GDM1 (cell line): ENCODE results near the gene SCLY.

ENCODE experiments used
- DNase-seq: peaks from one replicate; lab custom pipeline; 2025; lab: John Stamatoyannopoulos, UW

SCLY gene

GRCh38 chr2:238075397-238075796, 14.6 kb downstream of the SCLY start:
- DNase-seq: no peak

- DNase-seq: no peak
Observed at GRCh38 chr2:238077292-238077691, 16.5 kb downstream of the SCLY start.

GRCh38 chr2:238079874-238080327, 19.1 kb downstream of the SCLY start:
- DNase-seq: no peak

- DNase-seq: no peak
Observed at GRCh38 chr2:238080518-238080917, 19.7 kb downstream of the SCLY start.

DNA sequence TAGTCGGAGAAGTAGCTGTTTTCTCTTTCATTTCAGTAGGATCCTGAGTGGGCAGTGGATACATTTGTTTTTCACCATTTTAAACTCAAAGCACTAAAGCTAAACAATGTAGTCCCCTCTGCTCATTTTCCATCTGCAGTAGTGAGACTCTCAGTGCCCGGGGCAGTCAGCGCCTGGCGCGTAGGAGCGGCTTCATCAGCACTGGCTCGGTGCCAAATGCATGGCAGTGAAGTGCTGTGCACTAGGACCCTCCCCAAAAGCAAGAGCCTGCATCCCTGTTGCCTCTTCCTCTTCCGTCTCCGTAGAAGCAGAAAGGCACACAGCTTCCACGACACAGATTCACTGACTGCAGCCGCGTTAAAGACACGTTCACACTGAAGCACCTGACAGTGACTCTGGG, 20.3 kb downstream of the SCLY start:
- no peak for DNase-seq

DNA sequence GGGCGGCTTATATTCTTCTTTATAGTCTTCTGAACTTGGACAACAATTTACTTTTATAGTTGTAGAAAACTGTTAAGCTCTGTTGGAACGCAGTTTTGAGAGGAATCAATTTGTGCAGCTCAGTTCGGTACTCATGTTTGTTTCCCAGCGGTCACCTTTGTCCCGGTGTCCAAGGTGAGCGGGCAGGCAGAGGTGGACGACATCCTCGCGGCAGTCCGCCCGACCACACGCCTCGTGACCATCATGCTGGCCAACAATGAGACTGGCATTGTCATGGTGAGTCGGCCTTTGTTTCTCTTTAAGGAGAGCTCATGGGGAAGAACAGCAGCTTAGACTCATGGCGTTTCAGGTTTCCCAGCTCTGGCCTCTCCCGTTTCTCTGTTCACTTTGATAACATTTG, 20.8 kb downstream of the SCLY start:
- no peak for DNase-seq

- DNase-seq: no peak
Observed at GRCh38 chr2:238082151-238082550, 21.4 kb downstream of the SCLY start.

- no peak for DNase-seq
Observed at GRCh38 chr2:238082827-238083226, 22.0 kb downstream of the SCLY start.

DNA sequence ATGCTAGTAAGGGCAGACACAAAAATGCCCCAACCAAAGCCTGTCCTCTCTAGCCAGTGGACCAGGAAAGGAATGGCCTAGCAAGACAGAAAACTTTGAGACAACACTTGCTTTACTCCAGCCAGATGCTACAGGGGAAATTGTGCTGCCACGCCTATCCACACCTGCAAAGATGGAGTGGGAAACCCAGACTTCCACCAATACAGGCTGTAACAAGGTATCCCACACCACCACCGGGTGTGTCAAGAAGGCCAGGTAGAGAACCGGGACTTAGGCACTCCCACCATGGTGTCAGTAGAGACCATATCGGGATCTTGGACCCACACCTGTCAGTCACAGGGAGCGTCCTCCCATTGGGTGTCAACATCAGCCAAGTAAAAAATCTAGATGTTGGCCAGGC, 23.1 kb downstream of the SCLY start:
- no peak for DNase-seq

- DNase-seq: no peak
Observed at GRCh38 chr2:238084761-238085160, 24.0 kb downstream of the SCLY start.

DNA sequence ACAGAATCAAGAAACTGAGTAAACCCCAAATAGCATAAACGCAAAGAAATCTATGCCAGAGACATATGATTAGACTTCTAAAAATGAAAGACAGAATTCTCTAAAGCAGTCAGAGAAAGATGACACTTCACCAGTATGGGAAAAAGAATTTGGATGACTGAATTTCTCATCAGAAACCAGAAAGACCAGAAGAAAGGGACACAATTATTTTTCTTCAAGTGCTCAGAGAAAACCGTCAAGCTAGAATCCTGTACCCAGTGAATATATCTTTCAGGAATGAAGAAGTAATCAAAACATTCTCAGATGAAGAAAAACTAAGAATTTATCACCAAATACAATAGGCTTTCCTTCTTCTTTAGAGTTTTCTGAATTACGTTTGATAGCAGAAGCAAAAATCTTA, 25.1 kb downstream of the SCLY start:
- no peak for DNase-seq

DNA sequence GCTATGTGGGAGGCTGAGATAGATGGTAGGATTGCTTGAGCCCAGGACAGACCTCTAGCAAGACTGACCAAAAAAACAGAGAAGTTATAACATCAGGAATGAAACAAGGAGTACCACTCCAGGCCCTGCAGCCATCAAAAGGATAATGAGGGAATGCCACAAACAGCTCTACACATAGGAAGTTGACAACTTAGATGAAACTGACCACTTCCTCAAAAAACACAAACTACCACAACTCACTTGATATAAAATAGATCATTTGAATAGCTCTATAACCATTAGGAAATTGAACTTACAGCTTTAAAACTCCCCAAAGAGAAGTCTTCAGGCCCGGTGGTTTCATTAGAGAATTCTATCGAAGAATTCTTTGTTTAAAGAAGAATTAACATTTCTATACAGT, 26.4 kb downstream of the SCLY start:
- no peak for DNase-seq

GRCh38 chr2:238090887-238091286, 30.1 kb downstream of the SCLY start:
- DNase-seq: no peak

GRCh38 chr2:238091436-238092060, 30.7 kb downstream of the SCLY start:
- no peak for DNase-seq

DNA sequence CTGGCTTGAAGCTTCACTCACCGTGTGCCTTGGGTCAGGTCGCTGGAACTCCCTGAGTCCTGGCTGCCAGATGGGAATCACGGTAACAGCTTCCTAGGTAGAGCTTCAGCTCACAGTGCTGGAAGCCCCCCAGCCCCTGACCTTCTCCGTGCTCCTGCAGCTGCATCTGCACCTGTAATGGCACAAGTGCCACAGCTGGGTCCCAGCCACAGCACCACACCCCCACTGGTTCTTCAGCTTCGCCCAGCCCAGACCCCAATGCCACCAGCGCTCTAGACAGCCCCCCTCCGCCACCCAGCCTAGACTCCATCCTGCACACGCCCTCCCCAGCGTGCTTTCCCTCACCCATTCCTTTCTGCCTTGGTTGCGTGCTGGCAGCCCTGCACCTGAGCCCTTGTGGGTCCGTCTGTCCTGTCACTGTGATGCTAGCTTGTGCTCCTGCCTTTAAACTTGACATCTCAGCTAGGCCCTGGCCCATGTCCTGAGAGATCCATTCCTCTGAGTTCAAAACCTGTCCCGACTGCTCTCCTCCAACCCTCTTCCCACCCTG, 31.8 kb downstream of the SCLY start:
- no peak for DNase-seq

GRCh38 chr2:238093181-238094140, 32.7 kb downstream of the SCLY start:
- DNase-seq: no peak

DNA sequence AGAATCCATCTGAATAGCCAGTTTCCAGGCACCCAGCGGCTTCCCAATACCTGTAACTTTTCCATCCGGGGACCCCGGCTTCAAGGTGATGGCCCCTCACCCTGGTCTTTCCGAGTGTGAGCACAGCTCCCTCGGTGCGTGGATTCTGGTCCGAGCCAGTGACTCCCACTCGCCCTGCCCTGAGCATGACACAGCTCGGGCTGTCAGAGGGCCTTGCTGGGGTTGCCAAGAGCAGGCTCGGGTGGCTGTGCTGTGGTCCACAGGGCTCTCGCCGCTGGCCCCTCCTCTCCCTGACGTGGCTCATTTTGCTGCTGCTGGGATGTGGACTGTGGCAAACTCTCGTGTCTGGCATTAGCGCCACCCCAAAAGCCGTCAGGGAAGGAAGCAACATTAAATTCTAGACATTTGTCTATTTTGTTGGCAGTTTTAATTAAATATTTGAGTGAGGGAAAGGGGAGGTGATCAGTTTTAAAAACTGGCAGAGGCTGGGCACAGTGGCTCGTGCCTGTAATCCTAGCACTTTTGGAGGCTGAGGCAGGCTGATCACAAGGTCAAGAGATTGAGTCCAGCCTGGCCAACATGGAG, 33.7 kb downstream of the SCLY start:
- DNase-seq: no peak

DNA sequence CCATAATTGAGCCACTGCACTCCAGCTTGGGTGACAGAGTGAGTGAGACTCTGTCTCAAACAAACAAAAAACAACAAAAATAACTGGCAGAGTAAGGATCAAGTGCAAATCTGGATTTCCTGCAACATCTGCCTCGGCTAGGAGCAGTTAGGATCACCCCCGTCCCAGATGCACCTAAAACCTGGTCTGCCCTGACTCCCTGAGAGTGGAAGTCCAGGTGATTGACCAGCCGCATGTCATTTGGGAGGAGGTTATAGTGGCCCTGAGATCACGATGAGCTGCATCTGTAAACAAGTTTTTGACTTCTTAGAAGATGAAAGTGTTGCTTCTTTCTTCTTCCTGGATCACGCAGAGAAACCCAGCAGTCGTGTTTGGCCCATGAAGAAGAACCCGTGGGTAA, 34.3 kb downstream of the SCLY start:
- no peak for DNase-seq

- no peak for DNase-seq
Observed at GRCh38 chr2:238096311-238097011, 35.7 kb downstream of the SCLY start.

DNA sequence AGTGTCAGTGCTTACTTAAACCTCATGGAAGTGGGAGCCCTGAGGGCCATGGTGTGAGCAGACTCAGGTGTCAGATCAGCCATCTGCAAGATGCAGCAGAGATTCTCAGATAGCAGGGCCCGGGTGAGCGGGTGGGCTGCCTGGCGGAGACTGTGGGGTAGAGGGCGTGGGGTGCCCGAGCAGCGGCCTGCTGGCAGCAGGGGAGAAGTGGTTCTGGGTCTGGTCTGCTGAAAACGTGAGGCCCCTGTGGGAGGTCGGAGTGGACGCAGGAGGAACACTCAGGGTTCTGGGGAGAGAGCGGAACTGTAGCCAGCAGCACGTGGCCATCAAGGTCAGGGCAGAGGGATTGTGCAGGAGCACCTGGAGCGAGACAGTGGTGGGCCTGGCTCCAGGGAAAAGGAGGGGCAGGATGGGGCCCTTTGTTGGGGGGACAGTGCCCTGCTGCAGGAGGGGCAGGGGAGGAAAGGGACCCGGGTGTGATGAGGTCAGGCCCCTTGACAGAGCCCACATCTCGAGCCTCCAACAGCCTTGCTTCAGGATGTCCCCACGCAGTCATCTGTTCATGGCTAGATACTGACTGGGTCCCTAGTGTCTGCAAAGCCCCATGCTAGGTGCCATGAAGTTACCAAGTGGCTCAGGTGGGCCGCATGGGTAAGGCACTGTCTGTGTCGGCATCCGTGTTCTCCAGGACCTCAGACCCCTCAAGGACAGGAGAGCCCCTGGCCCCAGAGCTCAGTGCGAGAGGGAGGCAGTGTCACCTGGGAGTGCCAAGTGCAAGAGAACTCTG, 36.6 kb downstream of the SCLY start:
- DNase-seq: no peak
